Jurkat, Clone E6-1 (cell line): Measurements from ENCODE around the gene MYH10.
"Not testable (repeated sequence)": the region's sequence is repeated elsewhere in the genome, so short reads cannot be mapped to it uniquely, and the experiment has no call there.

Source experiments
- DNase-seq: peaks from one replicate; pipeline ENCODE4 v3.0.0-alpha.2; 2011; ENCODE audit warnings: low read depth, low spot score
- H3K4me3 ChIP-seq: 2 replicates; pipeline ENCODE4 v1.5.1; 2011; ENCODE audit warnings: mild to moderate bottlenecking, low read length, control low read depth, moderate library complexity

The MYH10 gene

DNA sequence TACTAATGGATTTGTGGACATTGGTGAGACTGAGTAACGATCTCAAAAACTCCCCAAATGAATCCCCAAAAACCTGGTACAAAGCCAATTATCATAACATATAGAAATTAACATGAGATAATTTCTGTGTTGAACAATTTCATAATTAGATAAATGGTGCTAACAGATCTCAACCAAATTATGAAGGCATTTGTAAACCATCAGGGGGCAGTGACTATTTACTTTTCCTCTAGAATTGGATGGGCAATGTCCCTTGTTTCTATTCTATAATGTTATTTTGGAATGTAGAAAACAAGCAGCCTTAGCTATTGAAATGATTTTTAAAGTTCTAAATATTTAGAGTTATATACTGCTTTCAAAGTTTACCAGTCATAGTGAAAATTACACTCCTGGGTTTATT is 57.8 kb downstream of the MYH10 start:
- H3K4me3 ChIP-seq: no peak overlapping the region
- no peak for DNase-seq

DNA sequence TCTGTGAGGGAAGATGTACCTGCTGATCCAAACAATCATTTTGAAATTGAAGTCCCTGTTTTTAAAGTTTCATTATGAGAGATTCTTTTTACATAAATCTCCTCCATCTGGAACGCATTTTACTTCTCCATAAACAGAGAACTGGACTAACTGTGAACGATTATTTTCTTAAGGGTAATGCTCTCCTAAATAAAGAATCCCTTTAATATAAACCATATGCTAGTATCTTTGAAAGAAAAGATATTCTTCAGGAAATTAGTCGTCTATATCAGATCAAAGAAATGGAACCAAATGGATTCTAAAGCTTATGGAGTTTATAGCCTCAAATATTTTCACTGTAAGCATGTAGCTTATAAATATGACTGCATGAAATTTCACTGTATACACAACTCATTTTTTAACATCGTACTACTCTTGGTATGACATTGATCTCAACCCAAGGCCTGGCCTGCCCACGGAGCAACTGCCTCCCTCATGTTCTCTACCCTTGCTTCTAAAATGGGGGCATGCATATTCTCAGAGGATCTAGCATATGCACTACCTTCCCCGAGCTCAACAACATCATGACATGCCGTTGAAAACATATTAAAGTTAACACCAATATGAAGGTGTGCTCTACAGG is 66.4 kb downstream of the MYH10 start:
- no peak overlapping the region for H3K4me3 ChIP-seq
- no peak for DNase-seq

DNA sequence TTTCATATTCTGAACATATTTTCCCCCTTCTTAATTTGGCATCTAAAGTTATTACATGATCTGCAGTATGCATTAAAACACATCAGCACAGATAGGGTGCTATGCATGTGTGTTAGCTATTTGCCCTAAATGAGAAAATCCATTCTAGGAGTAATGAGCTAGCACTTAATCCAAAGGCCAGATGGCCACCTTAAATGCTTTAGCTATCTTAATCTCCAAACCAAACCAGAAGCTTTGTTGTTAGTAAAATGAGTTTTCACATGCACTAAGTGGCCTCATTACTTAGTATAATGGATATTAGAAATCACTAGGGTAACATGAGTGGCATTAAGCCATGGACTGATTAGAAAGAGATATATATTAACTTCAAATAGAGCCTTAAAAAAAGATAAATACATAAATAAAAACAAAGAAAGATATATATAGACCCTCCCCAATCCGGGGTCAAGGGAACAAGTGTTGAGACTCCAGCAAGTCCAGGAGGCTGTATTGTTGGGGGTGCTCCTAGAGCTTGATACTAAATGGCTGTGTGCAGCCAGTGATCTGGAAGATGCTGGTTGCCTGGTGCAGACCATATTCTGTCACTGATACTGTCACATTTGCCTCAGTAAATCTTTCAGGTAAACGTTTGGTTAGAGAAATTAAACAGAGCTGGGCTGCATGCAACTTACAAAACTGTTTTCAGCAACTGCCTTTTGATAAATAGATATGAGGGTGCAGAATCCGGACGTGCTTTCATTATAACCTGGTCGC is 67.3 kb downstream of the MYH10 start:
- DNase-seq: no peak
- H3K4me3 ChIP-seq: no peak overlapping the region

DNA sequence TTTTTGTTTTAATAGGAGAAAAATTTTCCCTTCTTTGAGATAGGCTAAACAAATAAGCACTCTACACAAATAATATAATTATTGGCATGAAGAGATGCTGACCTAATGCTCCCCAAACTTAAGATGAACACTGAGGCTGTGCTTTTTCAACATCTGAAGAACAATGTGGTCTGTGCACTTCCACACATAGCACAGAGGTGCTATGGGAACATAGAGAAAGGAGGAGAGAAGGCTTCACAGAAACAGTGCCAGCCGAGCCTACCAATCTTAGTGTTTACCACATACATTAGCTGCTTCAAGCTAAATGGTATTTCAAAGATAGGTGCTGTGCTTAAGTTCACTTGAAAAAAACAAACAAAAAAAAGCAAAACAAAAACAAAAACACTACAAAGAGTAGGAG is 72.4 kb downstream of the MYH10 start:
- DNase-seq: no peak
- H3K4me3 ChIP-seq: no peak overlapping the region

DNA sequence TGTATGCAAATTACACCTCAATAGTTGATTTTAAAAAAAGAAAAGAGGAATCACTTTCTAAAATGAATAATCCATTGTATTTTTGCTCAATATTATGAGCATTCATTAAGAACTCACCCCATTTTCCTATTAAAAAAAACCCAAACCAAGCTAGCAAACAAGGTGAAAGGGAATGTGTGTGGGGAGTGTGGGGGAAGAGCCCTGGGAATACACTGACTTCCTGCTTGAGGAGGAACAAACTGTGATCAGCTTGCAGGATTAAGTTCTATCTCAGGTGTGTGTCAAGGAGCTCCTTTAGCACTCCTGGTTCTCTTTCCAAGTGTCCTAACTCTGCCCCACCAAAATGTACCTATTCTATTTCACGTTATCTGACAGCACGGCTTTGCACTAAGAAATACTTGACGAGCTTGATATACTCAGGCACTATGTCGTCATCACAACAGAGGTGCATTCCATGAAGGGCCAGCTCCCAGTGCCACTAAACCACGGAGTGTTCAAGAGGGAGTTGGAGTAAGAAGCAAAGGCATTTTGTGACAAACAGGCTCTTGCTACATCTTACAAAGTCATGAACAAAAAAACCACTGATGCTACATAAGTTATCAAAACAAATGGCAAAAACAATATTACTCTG is 73.2 kb downstream of the MYH10 start:
- no peak for DNase-seq
- no peak overlapping the region for H3K4me3 ChIP-seq

DNA sequence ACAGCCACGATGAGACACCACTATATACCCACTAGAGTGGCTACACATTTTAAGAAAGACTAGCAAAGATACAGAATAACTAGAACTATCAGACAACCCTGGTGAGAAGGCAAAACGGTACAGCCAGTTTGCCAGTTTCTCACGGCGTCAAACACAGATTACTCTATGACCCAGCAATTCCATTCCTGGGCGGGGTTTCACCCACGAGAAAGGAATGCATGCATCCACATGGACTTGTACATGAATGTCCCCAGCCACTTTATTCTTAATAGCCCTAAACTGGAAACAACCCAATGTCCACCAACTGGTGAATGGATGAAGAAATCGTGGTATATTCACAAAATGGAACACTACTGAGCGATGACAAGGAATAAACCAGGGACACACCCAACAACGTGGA is 74.5 kb downstream of the MYH10 start:
- DNase-seq: no peak
- H3K4me3 ChIP-seq: no peak overlapping the region

DNA sequence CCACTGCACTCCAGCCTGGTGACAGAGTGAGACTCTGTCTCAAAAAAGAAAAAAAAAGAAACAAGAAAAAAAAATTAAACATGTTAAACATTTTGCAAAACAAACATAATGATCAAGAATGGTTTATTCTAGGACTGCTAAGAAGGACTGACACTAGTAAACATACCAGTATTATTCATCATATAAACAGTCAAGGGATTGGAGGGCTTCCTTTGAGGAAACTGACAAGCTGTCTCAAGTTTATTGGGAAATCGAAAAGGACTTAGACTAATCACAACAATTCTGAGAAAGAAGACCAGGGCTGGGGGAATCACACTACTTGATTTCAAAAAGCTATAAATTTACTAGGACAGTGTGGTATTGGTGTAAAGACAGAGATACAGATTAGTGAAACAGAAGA is 75.5 kb downstream of the MYH10 start:
- no peak overlapping the region for H3K4me3 ChIP-seq
- DNase-seq: no peak

DNA sequence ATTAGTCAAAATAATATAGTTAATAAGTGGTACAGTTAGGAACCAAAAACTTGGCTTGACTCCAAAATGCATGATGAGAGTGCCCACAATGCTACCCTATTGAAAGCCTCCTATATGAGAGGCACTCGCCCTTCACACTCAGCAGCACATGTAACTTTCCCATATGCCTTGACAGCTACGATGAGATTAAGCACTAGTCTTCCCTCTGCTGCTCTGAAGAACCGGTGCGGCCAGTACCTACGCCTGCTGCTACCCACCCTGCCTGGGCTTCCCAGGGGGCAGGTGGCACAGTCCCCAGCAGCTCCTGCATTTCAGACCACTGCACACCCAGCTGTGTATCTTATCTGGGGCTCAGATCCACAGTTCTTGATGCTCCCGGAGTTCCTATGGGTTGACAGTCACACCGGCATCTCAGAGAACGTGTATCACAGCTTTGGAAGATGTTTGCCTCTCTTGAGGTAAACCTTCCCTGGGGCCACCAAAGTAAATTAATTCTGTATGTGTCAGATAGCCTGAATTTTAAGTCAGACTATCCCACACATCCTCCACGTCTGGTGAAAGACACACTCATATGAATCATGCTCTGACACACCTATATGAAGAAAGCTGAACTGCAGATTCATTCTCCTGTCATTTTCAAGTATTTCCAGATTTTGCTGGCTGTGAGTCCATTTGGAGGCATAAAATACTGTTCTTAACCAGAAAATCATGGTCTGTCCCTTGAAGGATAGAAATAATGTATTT is 77.8 kb downstream of the MYH10 start:
- DNase-seq: no peak
- no peak overlapping the region for H3K4me3 ChIP-seq

DNA sequence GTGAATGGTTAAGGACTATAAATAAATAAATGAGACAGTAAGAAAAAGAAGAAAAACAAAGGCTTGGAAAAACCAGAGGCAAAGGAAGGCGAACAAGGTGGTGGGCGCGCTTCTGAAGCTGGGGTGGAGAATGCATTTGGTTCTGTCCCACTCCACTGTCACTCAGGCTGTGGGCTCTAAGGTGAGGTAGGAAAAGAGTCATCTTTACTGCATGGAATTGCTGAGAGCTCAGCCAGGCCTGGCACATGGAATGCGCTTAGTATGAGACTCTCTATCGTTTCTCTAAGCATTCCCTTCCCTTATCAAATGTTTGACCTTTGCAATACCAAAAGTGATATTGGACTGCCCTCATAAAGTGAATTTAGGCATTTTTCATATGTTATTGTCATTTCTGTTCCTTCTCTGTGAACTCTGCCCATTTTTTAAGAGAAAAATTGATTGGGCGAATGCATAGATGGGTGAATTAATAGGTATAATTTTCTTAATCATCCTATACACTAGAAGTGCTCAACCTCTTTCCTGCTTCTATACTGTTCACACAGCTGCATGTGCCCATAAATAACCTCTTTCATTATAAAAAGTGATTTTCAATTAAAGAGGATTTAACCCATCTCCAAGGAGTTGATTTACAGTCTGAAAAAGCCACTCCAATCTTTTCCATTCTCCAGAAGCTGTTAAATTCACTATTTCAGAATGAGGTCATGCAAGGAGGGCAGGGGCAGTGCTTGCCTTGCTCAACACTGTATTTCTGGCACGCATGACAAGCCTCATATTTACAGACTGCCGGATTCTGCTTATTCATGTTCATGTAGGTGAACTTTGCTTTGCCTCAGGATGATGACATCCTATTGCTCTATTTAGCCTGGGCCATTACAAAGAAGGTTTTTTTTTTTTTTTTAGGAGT is 87.7 kb downstream of the MYH10 start:
- DNase-seq: no peak
- H3K4me3 ChIP-seq: no peak overlapping the region

DNA sequence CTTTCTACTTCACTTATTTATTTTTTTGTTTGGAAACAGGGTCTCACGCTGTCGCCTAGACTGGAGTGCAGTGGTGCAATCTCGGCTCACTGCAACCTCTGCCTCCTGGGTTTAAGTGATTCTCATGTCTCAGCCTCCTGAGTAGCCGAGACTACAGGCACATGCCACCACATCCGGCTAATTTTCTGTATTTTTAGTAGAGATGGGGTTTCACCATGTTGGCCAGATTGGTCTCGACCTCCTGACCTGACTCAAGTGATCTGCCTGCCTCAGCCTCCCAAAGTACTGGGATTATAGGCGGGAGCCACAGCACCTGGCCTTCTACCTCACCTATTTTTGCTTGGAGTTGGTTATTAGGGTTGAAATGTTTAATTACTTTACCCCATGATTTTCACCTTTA is 90.5 kb downstream of the MYH10 start:
- not testable (repeated sequence) for DNase-seq, H3K4me3 ChIP-seq

DNA sequence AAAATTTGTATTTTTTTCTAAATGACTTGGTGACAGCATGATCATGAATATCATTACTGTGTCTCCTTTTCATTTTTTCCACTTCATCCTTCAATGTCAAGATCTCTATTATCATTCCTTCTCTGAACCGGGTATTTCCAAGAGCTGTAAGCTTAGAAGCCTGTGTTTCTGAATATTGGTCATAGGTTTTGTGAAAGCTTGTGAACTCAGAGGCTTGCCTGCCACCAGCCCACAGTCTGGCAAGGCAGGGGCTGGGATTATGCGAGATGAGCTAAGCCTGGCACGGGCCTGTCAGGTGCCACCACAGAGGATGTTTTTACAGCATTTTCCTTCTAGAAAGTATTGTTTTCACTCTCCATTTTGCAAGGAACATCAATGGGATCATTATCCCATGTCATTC is 92.8 kb downstream of the MYH10 start:
- no peak overlapping the region for H3K4me3 ChIP-seq
- DNase-seq: no peak

DNA sequence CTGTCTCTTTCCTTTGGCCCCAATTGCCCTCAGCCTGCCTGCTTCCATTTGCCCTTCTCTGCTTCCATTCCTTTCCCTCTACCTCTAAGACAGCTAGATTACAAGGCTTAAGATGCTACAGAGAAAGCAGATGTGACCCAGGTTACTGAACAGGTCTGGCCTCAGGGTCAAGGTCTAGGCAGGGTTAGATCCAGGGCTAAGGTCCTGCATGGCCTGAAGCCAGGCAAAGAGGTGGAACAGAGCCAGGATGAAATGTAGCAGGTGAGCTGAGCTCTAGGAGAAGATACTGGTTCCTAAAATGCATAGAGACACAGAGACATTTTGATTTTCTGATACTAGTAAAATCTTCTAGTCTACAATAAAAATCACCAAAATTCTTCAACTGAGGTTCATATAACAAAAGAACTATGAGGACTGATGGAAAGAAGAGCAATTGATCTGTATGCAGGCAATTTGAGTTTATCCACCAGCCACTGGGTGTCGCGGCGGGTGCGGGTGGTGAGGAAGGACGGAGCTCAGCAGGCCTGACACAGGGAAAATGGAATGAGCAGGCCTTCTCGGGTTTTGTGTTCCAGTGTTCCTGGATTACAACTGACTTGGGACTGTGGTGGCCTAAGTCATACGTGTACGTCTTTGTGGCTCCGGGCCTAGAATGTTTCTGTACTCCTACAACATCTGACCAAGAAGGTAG is 95.9 kb downstream of the MYH10 start:
- H3K4me3 ChIP-seq: no peak overlapping the region
- DNase-seq: no peak

DNA sequence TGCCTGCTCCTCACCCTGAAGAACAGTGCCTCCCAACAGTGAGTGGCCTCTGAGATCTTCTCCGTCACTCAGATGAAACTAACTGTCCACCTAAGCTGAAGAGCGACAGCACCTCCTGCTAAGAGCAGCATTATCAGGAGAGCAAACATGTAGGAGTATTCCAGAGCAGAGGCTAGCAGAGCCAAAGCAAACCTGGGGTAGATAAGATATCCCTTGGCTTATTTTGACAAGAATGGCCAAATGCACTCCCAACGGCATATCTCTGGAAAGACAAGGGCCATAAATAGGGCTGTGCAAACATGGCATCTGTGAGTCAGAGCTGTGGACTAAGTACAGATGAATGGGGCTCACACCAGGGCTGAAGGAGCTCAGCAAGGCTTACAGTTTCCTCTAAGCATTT is 98.5 kb downstream of the MYH10 start:
- DNase-seq: no peak
- H3K4me3 ChIP-seq: no peak overlapping the region

DNA sequence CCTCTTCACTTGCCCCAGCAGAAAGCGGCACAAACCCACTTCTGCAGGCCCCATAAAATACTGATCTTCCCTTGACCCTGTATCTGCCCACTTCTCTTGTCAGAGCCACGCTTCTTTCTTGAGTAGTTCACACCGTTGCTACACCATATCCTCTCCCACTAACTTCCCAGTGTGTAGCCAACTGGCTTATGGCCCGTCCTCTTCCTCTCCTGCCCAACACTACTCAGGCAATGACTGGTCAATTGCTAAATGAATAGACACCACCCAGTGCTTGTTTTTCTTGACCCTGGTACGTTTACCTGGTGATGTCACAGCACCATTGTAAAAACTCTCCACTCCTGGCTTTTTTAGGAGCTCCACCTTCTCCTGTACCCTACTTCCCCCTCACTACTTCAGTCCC is 107.9 kb downstream of the MYH10 start:
- H3K4me3 ChIP-seq: no peak overlapping the region
- DNase-seq: no peak

DNA sequence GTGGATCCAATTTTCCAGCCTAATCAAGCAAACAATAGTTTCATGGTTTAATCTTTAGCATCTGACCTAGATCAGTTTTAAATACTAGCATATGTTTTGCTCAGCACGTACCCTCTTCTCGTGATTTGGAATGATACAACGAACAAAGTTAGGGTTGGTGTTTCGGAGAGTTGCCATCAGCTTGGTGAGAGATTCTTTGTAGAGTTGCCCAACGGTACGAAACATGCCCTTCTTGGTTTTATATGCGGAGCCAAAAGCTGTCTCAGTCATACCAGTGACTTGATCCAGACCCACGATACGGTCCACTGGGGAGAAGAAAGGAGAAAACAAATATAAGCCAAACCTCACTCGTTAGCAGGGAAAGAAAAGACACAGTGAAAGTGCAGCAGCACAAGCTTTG is 109.5 kb downstream of the MYH10 start:
- no peak for DNase-seq

DNA sequence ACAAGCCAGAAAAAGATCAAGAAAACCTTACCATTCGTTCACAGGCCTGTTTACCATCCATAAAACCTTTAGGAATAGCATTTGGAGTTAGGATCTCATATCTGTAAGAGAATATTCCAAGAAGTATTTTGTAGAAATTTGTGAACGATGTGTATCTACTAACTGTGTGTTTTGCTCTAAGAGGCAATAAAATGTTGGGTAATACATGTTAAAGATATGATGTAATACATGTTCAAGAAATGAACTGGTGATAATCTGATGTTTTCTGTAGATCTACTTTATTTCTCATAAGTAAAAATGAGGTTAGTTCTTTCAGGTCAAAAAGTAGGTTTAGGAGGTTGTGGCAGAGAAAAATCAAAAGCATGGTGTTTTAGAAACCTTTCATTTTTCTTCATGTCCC is 111.7 kb downstream of the MYH10 start:
- no peak for DNase-seq
- no peak overlapping the region for H3K4me3 ChIP-seq

More for the DNA sequence above, 109.5 kb downstream of the MYH10 start:
- no peak overlapping the region for H3K4me3 ChIP-seq

DNA sequence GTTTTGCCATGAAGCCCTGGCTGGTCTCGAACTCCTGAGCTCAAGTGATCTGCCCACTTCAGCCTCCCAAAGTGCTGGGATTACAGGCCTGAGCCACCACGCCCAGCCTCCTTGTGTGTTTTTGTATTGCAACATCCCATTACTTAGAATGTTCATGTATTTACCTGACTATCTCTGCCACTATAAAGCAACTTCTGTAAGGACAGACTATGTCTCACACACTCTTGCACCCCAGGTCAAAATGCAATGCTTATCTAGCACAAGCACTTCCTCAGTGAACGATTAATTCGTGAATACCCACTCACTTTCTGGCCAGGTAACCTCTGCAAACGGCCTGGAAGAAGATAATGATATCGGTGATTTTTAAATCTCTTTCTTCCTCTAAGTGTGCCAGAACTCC is 112.2 kb downstream of the MYH10 start:
- DNase-seq: no peak
- H3K4me3 ChIP-seq: no peak overlapping the region

DNA sequence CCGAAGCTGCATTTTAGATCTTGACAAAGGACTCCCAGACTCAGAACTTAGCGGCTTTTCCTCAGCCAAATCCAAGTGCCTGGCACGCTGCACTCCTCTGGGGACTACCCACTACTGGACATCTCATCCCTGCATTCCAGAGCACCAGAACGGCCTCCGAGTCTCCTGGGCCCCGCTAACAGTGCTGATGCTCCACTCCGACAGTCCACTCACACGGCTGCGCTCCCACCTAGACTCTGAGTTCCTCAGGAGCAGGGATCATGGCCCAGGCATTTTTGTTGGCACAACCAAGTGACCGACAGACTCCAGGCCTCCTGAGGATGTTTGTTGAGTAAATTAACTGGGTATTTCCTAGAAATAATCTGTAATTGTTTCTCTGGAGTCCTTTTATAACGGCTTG is 115.7 kb downstream of the MYH10 start:
- no peak overlapping the region for H3K4me3 ChIP-seq
- DNase-seq: no peak

DNA sequence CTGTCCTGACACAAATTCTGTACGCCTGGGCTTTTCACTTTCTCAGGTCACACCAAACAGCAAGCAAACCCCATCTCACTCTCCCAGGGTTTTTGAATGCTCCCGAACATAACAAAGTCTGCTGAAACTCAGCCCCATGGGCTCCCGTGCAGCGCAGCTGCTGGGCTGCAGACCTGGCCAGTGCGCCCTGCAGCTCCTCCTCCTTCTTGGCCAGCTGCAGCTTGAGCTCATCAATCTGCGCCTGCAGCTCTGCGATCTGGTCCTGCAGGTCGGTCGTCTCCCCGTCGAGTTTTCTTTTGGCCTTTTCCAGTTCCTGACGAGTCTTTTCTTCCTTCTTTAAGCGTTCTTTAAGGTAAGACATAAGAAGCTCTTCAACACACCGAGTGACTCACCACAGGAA is 124.4 kb downstream of the MYH10 start:
- DNase-seq: no peak
- no peak overlapping the region for H3K4me3 ChIP-seq
